Mesendoderm (in vitro differentiated cells): ENCODE results near the gene CYSTM1.

Source experiments
- DNase-seq: peaks from one replicate; pipeline ENCODE4 v3.0.0; 2013
- H2AK5ac ChIP-seq: 2 replicates; pipeline ENCODE4 v1.6.1; 2013; ENCODE audit warnings: low read length, inconsistent platforms
- H2BK120ac ChIP-seq: 2 replicates; pipeline ENCODE4 v1.6.1; 2013; ENCODE audit warnings: low read depth, mild to moderate bottlenecking, low read length, moderate library complexity, mixed read lengths
- H2BK15ac ChIP-seq: replicated peaks from 2 replicates; pipeline ENCODE4 v1.6.1; 2013; ENCODE audit warnings: low read depth, mild to moderate bottlenecking, moderate library complexity
- H2BK5ac ChIP-seq: 2 replicates; pipeline ENCODE4 v1.6.1; 2013; ENCODE audit warnings: low read length, inconsistent platforms
- H3K18ac ChIP-seq: 2 replicates; pipeline ENCODE4 v1.6.1; 2013; ENCODE audit warnings: mild to moderate bottlenecking, low read length, mixed read lengths
- H3K23ac ChIP-seq: one replicate; pipeline ENCODE4 v1.6.1; 2013; ENCODE audit warnings: low read length
- H3K27ac ChIP-seq: 2 replicates; pipeline ENCODE4 v1.5.1; 2013; ENCODE audit warnings: low read depth, mild to moderate bottlenecking, inconsistent platforms, low read length, moderate library complexity
- H3K27me3 ChIP-seq: 2 replicates; pipeline ENCODE4 v1.6.1; 2013; ENCODE audit warnings: low read length, control low read depth, mild to moderate bottlenecking, inconsistent platforms; ENCODE audit not compliant: insufficient read depth, poor library complexity
- H3K36me3 ChIP-seq: 2 replicates; pipeline ENCODE4 v1.6.1; 2013; ENCODE audit warnings: low read length, inconsistent platforms; ENCODE audit not compliant: control insufficient read depth, insufficient read depth
- H3K4ac ChIP-seq: one replicate; pipeline ENCODE4 v1.6.1; 2013; ENCODE audit warnings: low read depth, mild to moderate bottlenecking, low read length, moderate library complexity
- H3K4me1 ChIP-seq: 2 replicates; pipeline ENCODE4 v1.6.1; 2013; ENCODE audit warnings: low read depth, low read length, inconsistent platforms; ENCODE audit not compliant: control insufficient read depth
- H3K4me2 ChIP-seq: 2 replicates; pipeline ENCODE4 v1.6.1; 2013; ENCODE audit warnings: low read length
- H3K4me3 ChIP-seq: 2 replicates; pipeline ENCODE4 v1.5.1; 2013; ENCODE audit warnings: mild to moderate bottlenecking, low read length
- H3K56ac ChIP-seq: one replicate; pipeline ENCODE4 v1.6.1; 2013; ENCODE audit warnings: low read length
- H3K79me1 ChIP-seq: 2 replicates; pipeline ENCODE4 v1.6.1; 2013; ENCODE audit warnings: low read length, inconsistent platforms
- H3K79me2 ChIP-seq: 2 replicates; pipeline ENCODE4 v1.6.1; 2013; ENCODE audit warnings: mild to moderate bottlenecking, low read length; ENCODE audit not compliant: control insufficient read depth, insufficient read depth
- H3K9ac ChIP-seq: 2 replicates; pipeline ENCODE4 v1.6.1; 2013; ENCODE audit warnings: low read length, inconsistent platforms
- H4K5ac ChIP-seq: one replicate; pipeline ENCODE4 v1.6.1; 2013; ENCODE audit warnings: low read length
- H4K8ac ChIP-seq: one replicate; pipeline ENCODE4 v1.6.1; 2013; ENCODE audit warnings: low read depth, mild to moderate bottlenecking, control low read depth, low read length, moderate library complexity
- WGBS: extraction: QIAGEN DNeasy Blood & Tissue Kit; methylation state at CpG from one replicate; pipeline ENCODE4 v1.1.7; 2013; ENCODE audit warnings: low lambda C conversion rate, missing lambda C conversion rate; ENCODE audit not compliant: insufficient coverage; ENCODE audit errors: extremely low coverage; 5-methylcytosine and 5-hydroxymethylcytosine counted together

CYSTM1 gene

DNA sequence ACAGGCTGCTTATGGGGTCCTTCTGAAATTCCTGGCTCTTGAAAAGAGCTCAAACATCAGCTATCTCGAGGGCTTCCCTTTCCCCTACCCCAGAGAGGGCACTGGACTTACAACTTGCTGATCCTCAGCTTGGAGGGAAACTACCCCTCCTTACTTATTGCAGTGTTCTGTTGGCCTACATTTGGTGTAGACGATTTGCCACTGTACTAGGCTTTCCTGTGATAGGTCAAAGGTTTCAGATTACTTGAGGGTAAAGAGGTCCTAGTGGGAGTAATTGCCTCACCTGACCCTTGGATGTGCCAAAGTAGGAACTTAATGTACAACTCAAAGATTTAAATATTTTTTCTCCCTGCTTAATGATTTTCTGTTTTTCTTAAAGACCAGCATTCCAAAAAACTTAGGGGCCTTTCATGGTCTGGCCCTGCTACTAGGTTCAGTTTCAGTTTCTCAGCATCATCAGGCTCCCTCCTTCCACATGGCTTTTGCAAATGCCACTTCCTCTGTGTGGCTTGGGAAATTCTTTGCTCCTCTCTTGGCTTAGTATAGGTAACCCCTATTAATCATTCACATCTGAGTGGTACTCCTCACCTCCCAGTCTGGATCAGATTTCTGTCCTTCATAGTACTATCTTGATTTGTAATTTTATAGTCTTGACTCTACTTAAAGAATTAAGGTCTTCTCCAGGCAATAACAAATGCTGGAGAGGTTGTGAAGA is 32.4 kb downstream of the CYSTM1 start:
- Histone ChIP-seq H2AK5ac (no peak overlapping the region), H2BK5ac (no peak overlapping the region), H3K18ac (no peak overlapping the region), H3K4me2 (no peak overlapping the region), H2BK120ac (no peak overlapping the region), H3K56ac (no peak overlapping the region), H3K79me2 (no peaks in the 10 kb centered on the region), H3K4me3 (no peak overlapping the region), H4K5ac (no peak overlapping the region), H3K27me3 (no peaks in the 10 kb centered on the region), H3K9ac (no peak overlapping the region), H2BK15ac (no peak overlapping the region), H3K27ac (no peak overlapping the region), H3K4ac (no peak overlapping the region), H3K79me1 (no peaks in the 10 kb centered on the region), H3K36me3 (no peaks in the 10 kb centered on the region), H3K4me1 (peaks cover 3% of the 10 kb centered on the region), H3K23ac (no peak overlapping the region), H4K8ac (no peak overlapping the region)
- no peak for DNase-seq
- no CpG with 5 or more reads among the region's 2 CpGs for WGBS

GRCh38 chr5:140208065-140208464 is 33.1 kb downstream of the CYSTM1 start:
- Histone ChIP-seq H3K79me1 (no peaks in the 10 kb centered on the region), H3K4ac (no peak overlapping the region), H3K27me3 (no peaks in the 10 kb centered on the region), H3K4me3 (no peak overlapping the region), H3K9ac (no peak overlapping the region), H4K5ac (no peak overlapping the region), H2AK5ac (no peak overlapping the region), H3K79me2 (no peaks in the 10 kb centered on the region), H3K4me2 (no peak overlapping the region), H3K27ac (no peak overlapping the region), H4K8ac (no peak overlapping the region), H2BK15ac (no peak overlapping the region), H3K23ac (no peak overlapping the region), H2BK5ac (no peak overlapping the region), H3K4me1 (peaks cover 3% of the 10 kb centered on the region), H3K36me3 (no peaks in the 10 kb centered on the region), H3K18ac (no peak overlapping the region), H3K56ac (no peak overlapping the region), H2BK120ac (no peak overlapping the region)
- DNase-seq, result no peak

- Histone ChIP-seq H3K4me2 (no peak overlapping the region), H3K4ac (no peak overlapping the region), H3K27ac (no peak overlapping the region), H3K27me3 (no peaks in the 10 kb centered on the region), H3K36me3 (no peaks in the 10 kb centered on the region), H3K56ac (no peak overlapping the region), H3K18ac (no peak overlapping the region), H3K9ac (no peak overlapping the region), H2BK15ac (no peak overlapping the region), H4K5ac (no peak overlapping the region), H3K79me1 (no peaks in the 10 kb centered on the region), H3K4me1 (peaks cover 4% of the 10 kb centered on the region), H3K4me3 (no peak overlapping the region), H2BK5ac (no peak overlapping the region), H3K23ac (no peak overlapping the region), H4K8ac (no peak overlapping the region), H2AK5ac (no peak overlapping the region), H2BK120ac (no peak overlapping the region), H3K79me2 (no peaks in the 10 kb centered on the region)
- no CpG with 5 or more reads among the region's 1 CpG for WGBS
- no peak for DNase-seq
Measured at GRCh38 chr5:140213370-140213983, 38.5 kb downstream of the CYSTM1 start.

DNA sequence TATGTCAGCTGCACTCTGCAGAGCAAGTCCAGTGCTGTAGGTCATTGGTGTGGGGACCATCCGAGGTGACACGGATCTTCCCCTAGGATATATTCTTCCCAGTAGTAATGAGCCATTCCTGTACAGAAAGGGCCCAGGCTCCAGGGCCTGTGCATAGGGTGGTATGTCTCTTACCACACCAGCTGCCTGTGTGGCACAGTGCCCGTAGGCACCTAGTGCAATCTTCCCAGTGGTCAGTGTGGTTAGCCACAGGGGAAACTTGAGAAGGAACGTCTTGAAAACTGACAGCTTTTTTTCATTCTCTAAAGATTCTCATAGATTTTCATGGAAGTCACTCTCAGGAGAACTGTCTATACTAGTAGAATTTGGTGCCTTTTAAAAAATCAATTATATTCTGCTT is 39.8 kb downstream of the CYSTM1 start:
- H3K36me3 ChIP-seq, result no peaks in the 10 kb centered on the region
- no peak overlapping the region for H3K18ac ChIP-seq
- H2BK5ac ChIP-seq, result no peak overlapping the region
- no peaks in the 10 kb centered on the region for H3K79me1 ChIP-seq
- no peak overlapping the region for H4K5ac ChIP-seq
- WGBS, result no CpG with 5 or more reads among the region's 4 CpGs
- no peak overlapping the region for H2AK5ac ChIP-seq
- H3K27me3 ChIP-seq, result no peaks in the 10 kb centered on the region
- H3K4me2 ChIP-seq, result no peak overlapping the region
- no peak overlapping the region for H3K27ac ChIP-seq
- peaks cover 4% of the 10 kb centered on the region for H3K4me1 ChIP-seq
- H3K9ac ChIP-seq, result no peak overlapping the region
- H3K23ac ChIP-seq, result no peak overlapping the region
- H3K56ac ChIP-seq, result no peak overlapping the region
- H4K8ac ChIP-seq, result no peak overlapping the region
- H2BK15ac ChIP-seq, result no peak overlapping the region
- H3K4ac ChIP-seq, result no peak overlapping the region
- H2BK120ac ChIP-seq, result no peak overlapping the region
- DNase-seq, result no peak
- no peaks in the 10 kb centered on the region for H3K79me2 ChIP-seq
- no peak overlapping the region for H3K4me3 ChIP-seq

DNA sequence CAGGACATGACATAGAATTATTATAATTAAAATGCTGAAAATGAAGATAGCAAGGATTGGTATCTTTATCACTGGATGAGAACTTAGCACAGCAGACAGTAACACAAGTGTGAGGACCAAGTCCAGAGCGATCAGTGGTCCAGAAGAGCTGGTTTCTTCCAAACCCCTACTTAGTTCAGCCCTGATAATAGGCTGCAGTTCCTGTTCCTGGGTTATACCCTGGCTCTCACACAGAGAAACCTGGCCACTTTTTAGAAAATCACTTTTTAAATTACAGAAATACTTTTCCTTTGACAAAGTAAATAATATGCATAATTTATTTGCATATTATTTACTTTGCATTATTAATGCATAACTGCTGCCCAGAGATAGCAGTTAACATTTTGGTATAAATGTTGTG is 40.3 kb downstream of the CYSTM1 start:
- no peak overlapping the region for H2BK120ac ChIP-seq
- H3K4ac ChIP-seq, result no peak overlapping the region
- DNase-seq, result no peak
- no peaks in the 10 kb centered on the region for H3K36me3 ChIP-seq
- H3K56ac ChIP-seq, result no peak overlapping the region
- no peak overlapping the region for H3K27ac ChIP-seq
- H3K18ac ChIP-seq, result no peak overlapping the region
- no peak overlapping the region for H3K23ac ChIP-seq
- H3K4me2 ChIP-seq, result no peak overlapping the region
- H2AK5ac ChIP-seq, result no peak overlapping the region
- H2BK15ac ChIP-seq, result no peak overlapping the region
- no peak overlapping the region for H3K9ac ChIP-seq
- H3K4me3 ChIP-seq, result no peak overlapping the region
- H2BK5ac ChIP-seq, result no peak overlapping the region
- no peak overlapping the region for H4K5ac ChIP-seq
- peaks cover 6% of the 10 kb centered on the region for H3K4me1 ChIP-seq
- no peaks in the 10 kb centered on the region for H3K79me2 ChIP-seq
- H4K8ac ChIP-seq, result no peak overlapping the region
- H3K79me1 ChIP-seq, result no peaks in the 10 kb centered on the region
- WGBS, result no CpG with 5 or more reads among the region's 1 CpG
- H3K27me3 ChIP-seq, result no peaks in the 10 kb centered on the region
